Measurements from ENCODE around the gene SELL.

- TF ChIP-seq HDGF (IDR thresholded peaks at IDR 0.05; ENCODE audit: borderline replicate concordance) = no peak
- no peak for TF ChIP-seq ARNT (IDR thresholded peaks at IDR 0.05)
- no peak for TF ChIP-seq TARDBP (IDR thresholded peaks at IDR 0.05)
- TF ChIP-seq FOXK2 (IDR thresholded peaks at IDR 0.05) = no peak
- no peak for TF ChIP-seq FOXM1 (IDR thresholded peaks at IDR 0.05; ENCODE audit: borderline replicate concordance)
- no peak for TF ChIP-seq BHLHE40 (IDR thresholded peaks at IDR 0.05; ENCODE audit: borderline replicate concordance)
- TF ChIP-seq SP1 (IDR thresholded peaks at IDR 0.05) = no peak
These were observed 12.4 kb downstream of the SELL start for GRCh38 chr1:169698976-169699375.
